HUDEP-2 (cell line): ENCODE measurements around the gene CHST11.
"Not testable (repeated sequence)": the region's sequence is repeated elsewhere in the genome, so short reads cannot be mapped to it uniquely, and the experiment has no call there.

Experiments
- DNase-seq, 76 experiments: peaks; one replicate each; lab custom pipeline; 2025; ENCODE audit not compliant: unreplicated experiment in 76 of 76; lab: John Stamatoyannopoulos, UW

Gene CHST11

GRCh38 chr12:104596898-104597843, 140.4 kb downstream of the CHST11 start:
- no peak for DNase-seq

DNA sequence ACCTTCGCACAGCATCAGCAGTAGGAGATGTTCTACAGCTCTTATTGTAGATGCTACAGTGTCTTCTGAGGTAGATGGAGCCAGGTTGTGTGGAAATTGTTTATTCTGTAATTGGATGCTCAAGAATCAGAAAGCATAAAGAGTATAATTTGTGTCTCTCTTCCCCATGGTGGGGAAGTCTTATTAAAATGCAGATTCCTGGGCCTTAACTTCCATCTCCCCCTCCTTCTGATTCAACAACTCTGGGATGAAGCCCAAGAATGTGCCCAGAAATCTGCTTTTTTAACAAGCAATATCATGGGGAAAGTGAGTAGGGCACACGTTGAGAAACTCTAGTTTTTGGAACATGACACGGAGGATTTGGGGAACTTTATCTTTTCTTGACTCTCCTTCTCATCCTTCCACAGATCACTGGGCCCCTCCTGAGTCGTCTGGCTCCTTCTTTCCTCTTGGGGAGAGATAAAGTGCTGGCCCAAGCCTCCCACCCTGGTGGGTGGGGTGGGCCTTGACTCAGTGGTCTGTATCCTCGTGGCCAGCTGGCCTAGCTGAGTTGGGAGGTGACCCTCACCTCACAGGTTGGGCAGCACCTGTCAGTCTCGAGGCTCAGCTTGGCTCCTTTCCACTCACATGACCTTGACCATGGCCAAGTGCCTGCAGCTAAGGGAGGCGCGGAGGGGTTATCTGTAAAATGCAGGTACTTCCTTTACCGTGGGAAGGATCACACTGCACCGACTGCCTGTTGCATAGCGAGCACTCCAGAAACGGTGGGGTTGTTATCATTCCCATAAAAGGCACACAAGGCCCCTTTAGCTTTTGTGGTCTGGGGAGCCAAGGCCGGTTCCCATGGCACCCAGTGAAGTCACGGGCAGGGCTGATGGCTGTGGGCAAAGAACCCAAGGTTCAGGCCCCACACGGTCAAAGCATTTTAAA, 141.9 kb downstream of the CHST11 start:
- peak in 75 of 76 experiments; percentile 31 to 97 (median 81) for DNase-seq

DNA sequence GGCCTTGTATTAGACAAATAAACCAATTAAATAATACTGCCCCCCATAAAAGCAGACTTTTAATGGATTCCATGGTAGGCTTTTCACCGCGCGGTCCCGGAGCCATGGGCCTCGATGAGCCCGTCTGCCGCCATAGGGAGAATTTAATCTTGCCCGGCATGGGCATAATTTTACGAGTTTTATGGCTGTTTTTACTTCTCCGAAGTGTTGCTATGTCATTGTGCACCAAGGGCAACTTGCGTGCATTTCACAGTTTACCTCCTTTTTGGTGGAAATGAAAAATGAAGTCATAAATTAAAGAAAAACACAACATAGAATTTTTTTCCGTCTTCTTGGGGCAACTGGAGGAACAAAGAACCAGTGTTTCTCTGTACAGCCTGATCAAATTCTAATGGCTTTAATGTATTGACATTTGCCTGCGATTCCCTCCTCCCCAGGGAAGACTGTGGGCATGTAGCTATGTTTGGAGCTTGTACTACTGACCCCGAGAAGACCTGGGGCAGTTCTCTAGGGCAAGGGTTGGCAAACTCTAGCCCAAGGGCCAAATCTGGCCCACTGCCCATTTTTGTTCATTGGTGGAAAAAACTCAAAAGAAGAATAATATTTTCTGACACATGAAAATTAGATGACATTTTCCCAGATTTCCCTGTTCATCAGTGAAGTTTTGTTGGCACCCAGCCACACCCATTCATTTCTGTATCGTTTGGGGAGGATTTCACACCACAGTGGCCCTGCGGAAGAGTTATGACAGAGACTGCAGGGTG, 142.7 kb downstream of the CHST11 start:
- DNase-seq: peak in 1 of 76 experiments; percentile 12

DNA sequence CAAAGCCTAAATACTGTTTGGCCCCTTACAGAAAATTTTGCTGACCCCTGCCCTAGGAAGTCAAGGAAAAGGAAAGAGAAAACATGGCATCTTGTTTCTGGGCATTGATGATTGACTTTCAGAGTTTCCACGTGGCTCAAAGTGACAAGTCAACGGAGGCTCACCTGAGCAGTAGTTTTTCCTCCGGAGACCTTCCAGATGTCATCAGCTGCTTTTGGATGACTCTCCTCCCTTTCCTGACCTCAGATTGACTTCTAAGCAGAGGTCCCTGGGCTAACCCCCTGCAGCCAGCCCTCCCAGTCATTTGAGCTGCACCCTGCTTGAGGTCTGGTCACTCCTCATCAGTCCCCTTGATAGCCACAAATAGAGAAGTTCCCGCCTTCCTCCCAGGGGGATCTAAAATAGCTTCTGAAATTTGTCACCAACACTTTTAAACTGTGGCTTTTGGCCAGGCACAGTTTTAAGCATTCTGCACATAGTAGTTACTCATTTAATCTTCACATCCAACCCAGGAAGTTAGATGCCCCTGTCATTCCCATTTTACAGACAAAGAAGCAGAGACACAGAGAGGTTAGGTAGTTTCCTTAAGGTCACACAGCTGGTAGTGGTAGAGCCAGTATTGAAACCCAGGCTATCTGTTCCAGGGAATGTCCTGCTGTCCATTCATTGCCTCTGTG, 143.4 kb downstream of the CHST11 start:
- no peak for DNase-seq

DNA sequence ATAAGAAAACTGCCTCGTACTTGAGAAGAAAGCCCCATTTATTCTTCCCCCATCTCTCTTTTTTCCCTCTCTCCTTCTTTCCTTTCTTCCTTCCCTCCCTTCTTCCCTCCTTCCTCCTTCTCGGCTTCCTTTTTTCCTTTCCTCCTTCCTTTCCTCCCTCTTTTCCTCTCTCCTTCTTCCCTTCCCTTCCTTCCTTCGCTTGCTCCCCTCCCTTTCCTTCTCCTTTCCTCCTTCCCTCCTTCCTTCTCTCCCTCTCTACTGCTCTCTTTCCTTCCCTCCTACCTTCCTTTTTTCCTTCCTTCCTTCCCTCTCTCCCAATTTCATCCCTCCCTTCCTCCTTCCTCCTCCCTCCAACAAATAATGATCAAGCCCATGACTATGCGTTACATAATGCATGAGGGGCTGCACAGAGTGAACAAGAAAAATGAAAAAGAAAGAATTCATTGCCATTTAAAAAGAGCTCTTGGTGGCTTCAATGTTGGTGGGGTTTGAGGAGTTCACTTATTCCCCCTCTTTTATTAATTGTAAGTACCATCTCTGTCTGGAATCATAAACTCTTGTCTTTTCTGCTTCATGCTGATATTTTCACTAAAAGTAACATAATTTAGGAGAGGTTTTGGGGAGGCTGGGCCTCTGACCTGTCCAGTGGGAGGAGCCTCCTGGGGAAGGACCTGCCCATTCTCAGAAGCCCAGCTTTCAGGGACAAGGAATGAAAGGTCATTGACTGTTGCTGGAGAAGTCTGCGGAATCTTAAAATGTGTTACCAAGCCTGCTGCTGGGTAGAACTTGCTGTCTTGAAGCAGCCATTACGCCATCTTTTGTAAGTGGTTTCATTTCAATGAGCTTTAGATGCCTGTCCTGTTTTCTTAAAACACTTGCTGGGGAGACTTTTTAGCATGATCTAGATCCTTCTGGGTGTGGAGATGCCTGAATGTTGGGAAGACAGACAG, 144.3 kb downstream of the CHST11 start:
- DNase-seq: no peak

DNA sequence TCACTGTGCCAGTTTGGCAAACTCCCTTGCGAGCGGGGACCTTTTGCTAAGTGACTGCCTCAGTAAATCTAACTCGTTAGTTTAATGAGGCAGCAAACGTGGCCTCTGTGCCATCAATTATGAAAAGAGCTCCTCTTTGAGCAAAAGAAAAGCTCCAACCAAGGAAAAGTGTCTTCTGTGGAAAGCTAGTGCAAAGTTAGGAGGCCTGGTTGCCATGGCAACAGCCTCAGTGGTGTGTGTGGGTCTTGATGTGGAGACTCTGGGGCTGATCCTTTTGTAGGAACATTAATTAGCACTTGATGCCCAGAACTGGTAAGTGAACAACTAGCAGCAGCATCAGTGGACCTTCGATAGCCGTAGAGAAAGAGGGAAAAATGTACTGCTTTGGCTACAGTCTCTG, 145.7 kb downstream of the CHST11 start:
- DNase-seq: no peak

DNA sequence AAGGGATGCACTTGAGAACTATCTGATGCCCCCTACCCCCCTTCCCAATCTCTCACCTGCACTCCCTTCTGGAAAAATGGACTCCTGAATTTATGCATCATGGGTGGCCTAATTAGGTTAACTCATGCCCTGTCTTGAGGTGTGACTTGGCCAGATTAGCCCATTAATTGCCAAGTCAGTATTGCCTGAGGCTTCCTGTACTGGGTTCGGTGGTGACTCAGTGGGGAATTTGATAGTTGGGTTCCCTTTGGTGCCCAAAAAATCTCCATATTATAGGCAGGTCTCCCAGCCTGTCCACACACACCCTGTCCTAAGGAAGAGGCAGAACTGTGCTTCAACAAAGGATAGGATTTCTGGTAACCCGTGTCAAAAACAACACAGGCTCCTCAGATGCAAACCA, 146.1 kb downstream of the CHST11 start:
- no peak for DNase-seq

DNA sequence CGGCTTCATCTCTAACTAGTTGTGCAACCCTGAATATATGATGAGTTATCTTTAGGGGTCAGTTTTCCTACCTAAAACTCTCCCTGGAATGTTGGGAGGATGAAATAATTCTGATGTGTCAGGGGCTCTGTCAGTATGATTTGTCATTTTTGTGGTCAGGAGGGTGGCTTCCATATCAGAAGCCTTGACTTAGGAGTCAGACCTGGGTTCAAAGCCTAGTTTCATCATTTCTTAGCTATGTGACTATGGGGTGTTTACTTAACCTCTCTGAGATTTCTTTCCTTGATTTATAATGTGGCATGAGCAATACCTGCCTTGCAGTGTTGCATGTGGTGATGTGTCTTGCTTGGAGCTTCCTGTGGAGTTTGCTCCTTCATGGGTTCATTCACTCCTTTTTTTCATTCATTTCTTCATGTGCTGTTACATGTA, 146.8 kb downstream of the CHST11 start:
- DNase-seq: no peak

DNA sequence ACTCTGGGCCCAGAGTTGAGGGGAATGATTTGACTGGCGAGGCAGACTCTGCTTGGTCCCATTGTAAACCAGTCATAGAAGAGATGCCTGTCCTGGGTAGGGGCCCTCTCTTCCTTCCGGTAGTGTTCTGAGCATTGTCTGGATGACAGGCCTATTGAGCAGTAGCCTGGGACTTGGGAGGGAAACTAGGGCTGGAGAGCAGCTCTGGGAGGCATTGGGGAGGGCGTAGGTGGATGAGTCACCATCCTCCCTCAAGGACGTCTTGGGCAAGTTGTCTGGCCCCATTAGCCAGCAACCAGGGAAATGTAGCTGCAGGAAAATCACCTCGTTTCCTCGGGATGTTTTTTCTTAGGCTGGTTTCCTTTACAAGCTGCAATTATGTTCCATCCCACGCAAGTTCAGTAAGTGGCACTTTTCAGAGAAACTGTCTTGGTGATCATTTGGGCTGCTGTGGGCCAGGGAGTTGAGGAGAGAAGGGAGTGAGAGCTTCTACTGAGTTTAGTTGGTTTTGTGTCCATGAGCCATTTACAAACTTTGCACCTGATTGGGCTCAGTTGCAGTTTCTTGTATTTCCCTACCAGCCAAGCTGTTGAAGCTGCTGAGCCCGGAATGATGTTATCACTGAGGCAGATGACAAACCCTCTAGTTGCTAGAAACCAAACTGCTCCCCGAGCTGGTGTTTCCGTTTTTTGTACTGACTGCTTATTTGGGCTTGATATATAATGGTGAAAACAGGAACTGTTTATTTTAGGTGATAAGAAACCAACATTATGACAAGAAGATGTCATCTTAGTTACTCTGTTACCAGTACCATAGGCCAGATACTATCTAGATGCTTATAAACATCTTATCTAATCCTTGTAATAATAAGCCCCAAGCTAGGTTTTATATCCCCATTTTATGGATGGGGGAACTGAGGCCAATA, 147.6 kb downstream of the CHST11 start:
- peak in 69 of 76 experiments; percentile 9 to 79 (median 52) for DNase-seq

- no peak for DNase-seq
These were observed 148.4 kb downstream of the CHST11 start for GRCh38 chr12:104604995-104605675.

- peak in 3 of 76 experiments; percentile 4 to 21 (median 15) for DNase-seq
These were observed 148.9 kb downstream of the CHST11 start for GRCh38 chr12:104605685-104606084.

DNA sequence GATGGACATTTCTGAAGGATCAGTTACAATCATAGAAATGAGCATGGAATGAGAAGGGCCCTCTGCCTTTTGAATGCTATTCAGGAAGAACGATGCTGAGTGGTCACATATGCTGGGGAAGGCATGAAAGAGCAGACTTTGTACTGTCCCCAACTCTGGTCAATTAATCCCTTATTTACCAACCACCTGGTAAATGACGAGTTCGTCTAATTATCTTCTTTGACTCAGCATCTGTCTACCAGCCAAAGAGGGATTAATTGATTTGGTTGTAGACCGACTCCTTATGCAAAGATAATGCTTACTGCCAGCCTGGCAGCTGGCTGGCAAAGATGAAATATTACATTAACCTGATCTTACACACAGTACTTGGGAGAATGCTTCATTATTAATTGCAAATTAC, 152.2 kb downstream of the CHST11 start:
- no peak for DNase-seq

GRCh38 chr12:104609445-104609844, 152.7 kb downstream of the CHST11 start:
- DNase-seq: no peak

GRCh38 chr12:104610513-104611235, 153.9 kb downstream of the CHST11 start:
- DNase-seq: no peak

- no peak for DNase-seq
These were observed 154.9 kb downstream of the CHST11 start for GRCh38 chr12:104611671-104612070.

DNA sequence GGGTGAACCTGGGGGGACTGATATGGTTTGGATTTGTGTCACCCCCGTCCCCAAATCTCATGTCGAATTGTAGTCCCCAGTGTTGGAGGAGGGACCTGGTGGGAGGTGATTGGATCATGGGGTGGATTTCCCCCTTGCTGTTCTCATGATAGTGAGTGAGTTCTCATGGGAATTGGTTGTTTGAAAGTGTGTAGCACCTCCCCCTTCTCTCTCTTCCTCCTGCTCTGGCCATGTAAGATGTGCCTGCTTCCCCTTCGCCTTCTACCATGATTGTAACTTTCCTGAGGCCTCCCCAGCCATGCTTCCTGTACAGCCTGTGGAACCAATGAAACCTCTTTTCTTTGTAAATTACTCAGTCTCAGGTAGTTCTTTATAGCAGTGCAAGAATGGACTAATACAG, 156.6 kb downstream of the CHST11 start:
- DNase-seq: not testable (repeated sequence)
